Keratinocyte (primary cell): Measurements from ENCODE around the gene PLPP1. TPM values are rescaled to one million over a fixed set of nuclear protein-coding genes. Genes with fewer than 3 reads are reported as not detected.

ENCODE experiments used
- DNase-seq: peaks from one replicate; pipeline ENCODE4 v3.0.0-alpha.2; 2011; ENCODE audit warnings: low read depth, missing footprints, low spot score
- FAIRE-seq: peaks from 2 replicates; lab custom pipeline; 2011; peaks lifted over from hg19 to GRCh38; lab: Jason Lieb, UNC
- H2AFZ ChIP-seq: 2 replicates; pipeline ENCODE4 v1.6.0; 2012; ENCODE audit warnings: low read length, control low read depth, inconsistent platforms; ENCODE audit not compliant: control insufficient read depth
- H3K27ac ChIP-seq: 2 replicates; pipeline ENCODE4 v1.5.1; 2011; ENCODE audit warnings: low read length; ENCODE audit not compliant: control insufficient read depth, insufficient read depth
- H3K27me3 ChIP-seq: 3 replicates; pipeline ENCODE4 v1.6.0; 2011; ENCODE audit warnings: low read length; ENCODE audit not compliant: control insufficient read depth, insufficient read depth; ENCODE audit errors: extremely low read depth
- H3K36me3 ChIP-seq, 2 experiments: 2 replicates in 1 of 2; 3 replicates in 1 of 2; pipeline ENCODE4 v1.5.1; 2011; ENCODE audit warnings: low read length in 2 of 2, mild to moderate bottlenecking in 1 of 2; ENCODE audit not compliant: control insufficient read depth in 2 of 2, insufficient read depth in 2 of 2; ENCODE audit errors: extremely low read depth in 1 of 2
- H3K4me1 ChIP-seq: 3 replicates; pipeline ENCODE4 v1.5.1; 2011; ENCODE audit warnings: low read length; ENCODE audit not compliant: control insufficient read depth, insufficient read depth; ENCODE audit errors: extremely low read depth
- H3K4me2 ChIP-seq: 3 replicates; pipeline ENCODE4 v1.6.0; 2011; ENCODE audit warnings: low read depth, low read length; ENCODE audit not compliant: control insufficient read depth, insufficient read depth; ENCODE audit errors: extremely low read depth
- H3K4me3 ChIP-seq, 3 experiments: fragments of 200-600 bp in 1 of 3; sonication (generic) in 1 of 3; 2 replicates in 2 of 3; 3 replicates in 1 of 3; pipeline ENCODE4 v1.5.1; 2011 to 2016; ENCODE audit warnings: low read length in 3 of 3, mild to moderate bottlenecking in 3 of 3, control low read depth in 2 of 3, inconsistent platforms in 1 of 3, low read depth in 1 of 3, mixed read lengths in 1 of 3, mixed run types in 1 of 3, moderate library complexity in 1 of 3; ENCODE audit not compliant: control insufficient read depth in 2 of 3, insufficient read depth in 2 of 3; ENCODE audit errors: extremely low read depth in 1 of 3
- H3K79me2 ChIP-seq: 2 replicates; pipeline ENCODE4 v1.6.0; 2012; ENCODE audit warnings: low read length; ENCODE audit not compliant: control insufficient read depth, insufficient read depth
- H3K9ac ChIP-seq: 3 replicates; pipeline ENCODE4 v1.6.0; 2011; ENCODE audit warnings: low read length; ENCODE audit not compliant: control insufficient read depth, insufficient read depth; ENCODE audit errors: extremely low read depth
- H3K9me1 ChIP-seq: 3 replicates; pipeline ENCODE4 v1.6.0; 2011; ENCODE audit warnings: low read length; ENCODE audit not compliant: control insufficient read depth, insufficient read depth; ENCODE audit errors: extremely low read depth
- H3K9me3 ChIP-seq: 2 replicates; pipeline ENCODE4 v1.5.1; 2012; ENCODE audit warnings: low read depth, low read length; ENCODE audit not compliant: control insufficient read depth
- H4K20me1 ChIP-seq: 3 replicates; pipeline ENCODE4 v1.6.0; 2011; ENCODE audit warnings: low read length; ENCODE audit not compliant: control insufficient read depth, insufficient read depth; ENCODE audit errors: extremely low read depth
- EZH2 ChIP-seq: IDR thresholded peaks from one replicate; pipeline ENCODE4 v1.6.1; 2012; ENCODE audit warnings: inconsistent platforms, mild to moderate bottlenecking, low read length, moderate library complexity
- dilution Hi-C: fragments of 300-500 bp; cut with MboI; formaldehyde crosslinking; loops from one replicate; pipeline ENCODE4 v1.7.0; 2020; ENCODE audit warnings: low sequenced_read_pairs; ENCODE audit not compliant: extremely low pct_ligation_motif_present
- polyA plus RNA-seq, 5 experiments: library from polyadenylated mRNA; depleted of rRNA in 3 of 5; stranded (reverse) in 3 of 5; stranded (forward) in 1 of 5; unstranded in 1 of 5; fragments of >200 nt; gene quantifications; 1 replicate in 1 of 5; 2 replicates in 3 of 5; 3 replicates in 1 of 5; pipeline versions ENCODE4 v1.2.1 to v1.2.3, GENCODE V29; 2011 to 2012; ENCODE audit warnings: missing spikeins in 2 of 5, low read depth in 1 of 5, low replicate concordance in 1 of 5
- TF ChIP-seq, protein P1 (sequence below), 3 experiments: IDR thresholded peaks in 1 of 3; conservative IDR thresholded peaks in 1 of 3; optimal IDR thresholded peaks in 1 of 3; 2 replicates in 2 of 3; 3 replicates in 1 of 3; pipeline versions ENCODE3 to v1.5.1; 2011; ENCODE audit warnings: low read length in 3 of 3, mild to moderate bottlenecking in 3 of 3, moderate library complexity in 2 of 3, control low read depth in 1 of 3, inconsistent platforms in 1 of 3; ENCODE audit not compliant: insufficient read depth in 2 of 3; ENCODE audit errors: extremely low read depth in 1 of 3

PLPP1 gene
- polyA plus RNA-seq, 1 donor (not counting 4 experiments of a cell fraction or from before 2014, with no cell fraction given): 13.2 TPM

DNA sequence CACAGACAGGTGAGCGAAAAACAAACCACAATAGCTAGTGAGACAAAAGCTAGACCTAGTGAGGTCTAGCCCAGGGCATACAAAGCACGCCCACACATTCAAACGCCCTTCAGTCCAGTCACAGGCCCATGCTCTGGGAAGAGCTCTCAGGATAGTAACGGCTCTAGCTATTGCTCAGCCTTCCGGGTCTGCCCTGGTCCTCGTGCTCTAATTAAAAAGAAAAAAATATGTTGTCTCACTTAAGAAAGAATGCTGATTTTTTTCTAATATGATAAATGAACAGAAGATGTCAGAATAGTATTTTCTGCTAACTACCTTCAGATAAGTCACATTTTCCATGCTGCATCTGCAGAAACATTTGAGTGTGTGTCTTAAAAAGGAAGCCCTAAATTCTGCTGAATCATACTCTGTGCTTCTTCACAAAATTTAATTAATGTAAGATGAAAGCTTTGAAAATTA, 94.5 kb downstream of the PLPP1 start:
- no peak for DNase-seq
- H4K20me1 ChIP-seq: no peaks in the 10 kb centered on the region
- FAIRE-seq: no peak
- H3K27ac ChIP-seq: no peak overlapping the region
- H2AFZ ChIP-seq: no peak overlapping the region
- dilution Hi-C loops: no loop called here
- H3K4me2 ChIP-seq: no peak overlapping the region
- H3K4me1 ChIP-seq: peaks cover 19% of the 10 kb centered on the region
- peaks cover 2% of the 10 kb centered on the region for H3K9me1 ChIP-seq
- peaks cover 0 to 2% of the 10 kb centered on the region in 2 experiments for H3K36me3 ChIP-seq
- H3K27me3 ChIP-seq: no peaks in the 10 kb centered on the region
- TF ChIP-seq, protein P1, sequence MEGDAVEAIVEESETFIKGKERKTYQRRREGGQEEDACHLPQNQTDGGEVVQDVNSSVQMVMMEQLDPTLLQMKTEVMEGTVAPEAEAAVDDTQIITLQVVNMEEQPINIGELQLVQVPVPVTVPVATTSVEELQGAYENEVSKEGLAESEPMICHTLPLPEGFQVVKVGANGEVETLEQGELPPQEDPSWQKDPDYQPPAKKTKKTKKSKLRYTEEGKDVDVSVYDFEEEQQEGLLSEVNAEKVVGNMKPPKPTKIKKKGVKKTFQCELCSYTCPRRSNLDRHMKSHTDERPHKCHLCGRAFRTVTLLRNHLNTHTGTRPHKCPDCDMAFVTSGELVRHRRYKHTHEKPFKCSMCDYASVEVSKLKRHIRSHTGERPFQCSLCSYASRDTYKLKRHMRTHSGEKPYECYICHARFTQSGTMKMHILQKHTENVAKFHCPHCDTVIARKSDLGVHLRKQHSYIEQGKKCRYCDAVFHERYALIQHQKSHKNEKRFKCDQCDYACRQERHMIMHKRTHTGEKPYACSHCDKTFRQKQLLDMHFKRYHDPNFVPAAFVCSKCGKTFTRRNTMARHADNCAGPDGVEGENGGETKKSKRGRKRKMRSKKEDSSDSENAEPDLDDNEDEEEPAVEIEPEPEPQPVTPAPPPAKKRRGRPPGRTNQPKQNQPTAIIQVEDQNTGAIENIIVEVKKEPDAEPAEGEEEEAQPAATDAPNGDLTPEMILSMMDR (optimal IDR thresholded peaks at IDR 0.05 in 1 of 3, IDR thresholded peaks at IDR 0.05 in 1 of 3, conservative IDR thresholded peaks at IDR 0.05 in 1 of 3; ENCODE audit: extremely low read depth in 1 of 3, insufficient read depth in 2 of 3, low read length in 3 of 3): no peak
- no peak for TF ChIP-seq EZH2
- H3K79me2 ChIP-seq: no peaks in the 10 kb centered on the region
- no peaks in the 10 kb centered on the region for H3K9me3 ChIP-seq
- H3K9ac ChIP-seq: no peak overlapping the region
- no peak overlapping the region for H3K4me3 ChIP-seq

DNA sequence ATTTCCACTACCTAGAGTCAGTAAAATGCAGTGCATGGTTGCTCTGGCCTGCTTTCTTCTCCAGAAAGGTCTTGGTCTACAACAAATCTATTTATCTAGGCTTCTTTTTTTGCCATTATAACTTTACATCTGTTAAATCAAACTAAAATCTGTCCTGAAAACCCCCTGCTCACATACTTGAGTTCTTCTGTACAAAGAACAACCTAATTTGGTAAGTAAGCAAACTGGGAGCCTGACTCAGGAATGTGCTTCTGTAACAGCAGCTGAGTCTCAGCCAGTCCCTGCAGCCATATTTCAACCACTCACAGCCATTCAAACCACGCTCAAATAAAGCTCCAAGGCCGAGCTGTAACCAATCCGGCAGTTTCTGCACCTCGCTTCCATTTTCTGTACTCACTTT, 95.8 kb downstream of the PLPP1 start:
- dilution Hi-C loops: no loop called here
- FAIRE-seq (no peak), DNase-seq (no peak)
- peaks cover 0 to 2% of the 10 kb centered on the region in 2 experiments for H3K36me3 ChIP-seq
- no peak overlapping the region for H3K27ac ChIP-seq
- no peak overlapping the region for H3K9ac ChIP-seq
- TF ChIP-seq EZH2: no peak
- TF ChIP-seq, protein P1 (optimal IDR thresholded peaks at IDR 0.05 in 1 of 3, IDR thresholded peaks at IDR 0.05 in 1 of 3, conservative IDR thresholded peaks at IDR 0.05 in 1 of 3; ENCODE audit: extremely low read depth in 1 of 3, insufficient read depth in 2 of 3, low read length in 3 of 3): no peak
- H3K4me2 ChIP-seq: no peak overlapping the region
- H3K9me3 ChIP-seq: no peaks in the 10 kb centered on the region
- no peak overlapping the region for H3K4me3 ChIP-seq
- no peaks in the 10 kb centered on the region for H3K79me2 ChIP-seq
- H3K27me3 ChIP-seq: no peaks in the 10 kb centered on the region
- H3K4me1 ChIP-seq: peaks cover 19% of the 10 kb centered on the region
- H3K9me1 ChIP-seq: peaks cover 2% of the 10 kb centered on the region
- H2AFZ ChIP-seq: no peak overlapping the region
- no peaks in the 10 kb centered on the region for H4K20me1 ChIP-seq
